SW480 (cell line): ENCODE results near the gene IGFBP2.

Experiments used
- DNase-seq: peaks from one replicate; pipeline ENCODE4 v3.0.0-alpha.2; 2016; ENCODE audit warnings: low spot score

Gene IGFBP2

GRCh38 chr2:216663846-216664245 lies 30.6 kb downstream of the IGFBP2 start:
- no peak for DNase-seq

- no peak for DNase-seq
These were observed 31.4 kb downstream of the IGFBP2 start for GRCh38 chr2:216664593-216665034.

DNA sequence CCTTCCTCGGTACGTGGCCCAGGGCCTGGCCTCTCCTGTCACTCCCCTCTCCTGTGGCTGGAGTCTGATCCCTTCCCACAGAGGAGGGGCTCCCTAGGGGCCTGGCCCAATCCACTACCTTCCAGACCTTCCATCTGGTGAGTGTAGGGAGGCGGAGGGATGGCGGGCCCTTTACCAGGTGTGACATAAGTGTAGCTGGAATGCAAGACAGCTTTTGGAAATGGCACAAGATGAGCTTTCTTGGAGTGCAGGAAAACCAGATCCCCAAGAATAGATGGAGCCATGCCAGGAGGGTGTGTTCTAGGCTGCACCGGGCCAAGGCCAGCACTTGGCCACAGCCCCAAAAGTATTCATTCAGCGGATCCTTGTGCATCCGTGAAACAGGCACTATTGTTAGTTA lies 32.0 kb downstream of the IGFBP2 start:
- DNase-seq = no peak

DNA sequence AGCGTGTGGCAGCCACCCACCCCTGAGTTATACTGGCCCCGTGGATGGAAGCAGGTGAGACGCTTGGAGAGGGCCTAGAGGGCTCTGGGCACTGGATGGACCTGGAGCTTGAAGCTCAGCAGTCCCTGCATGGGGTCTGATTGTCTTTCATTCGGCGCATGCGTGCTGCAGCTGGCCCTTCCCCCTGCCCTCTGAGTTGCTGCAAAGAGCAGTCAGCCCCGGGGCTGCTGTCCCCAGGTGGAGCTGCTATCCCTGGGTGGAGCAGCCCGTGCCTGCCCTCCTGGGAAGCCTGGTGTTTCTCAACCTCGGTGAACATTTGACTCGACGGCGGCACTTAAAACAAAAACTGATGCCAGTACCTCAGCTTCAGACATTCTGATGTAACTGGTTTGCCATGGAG lies 32.5 kb downstream of the IGFBP2 start:
- DNase-seq = no peak

GRCh38 chr2:216666461-216667233 lies 33.4 kb downstream of the IGFBP2 start:
- peak; percentile 64 for DNase-seq

DNA sequence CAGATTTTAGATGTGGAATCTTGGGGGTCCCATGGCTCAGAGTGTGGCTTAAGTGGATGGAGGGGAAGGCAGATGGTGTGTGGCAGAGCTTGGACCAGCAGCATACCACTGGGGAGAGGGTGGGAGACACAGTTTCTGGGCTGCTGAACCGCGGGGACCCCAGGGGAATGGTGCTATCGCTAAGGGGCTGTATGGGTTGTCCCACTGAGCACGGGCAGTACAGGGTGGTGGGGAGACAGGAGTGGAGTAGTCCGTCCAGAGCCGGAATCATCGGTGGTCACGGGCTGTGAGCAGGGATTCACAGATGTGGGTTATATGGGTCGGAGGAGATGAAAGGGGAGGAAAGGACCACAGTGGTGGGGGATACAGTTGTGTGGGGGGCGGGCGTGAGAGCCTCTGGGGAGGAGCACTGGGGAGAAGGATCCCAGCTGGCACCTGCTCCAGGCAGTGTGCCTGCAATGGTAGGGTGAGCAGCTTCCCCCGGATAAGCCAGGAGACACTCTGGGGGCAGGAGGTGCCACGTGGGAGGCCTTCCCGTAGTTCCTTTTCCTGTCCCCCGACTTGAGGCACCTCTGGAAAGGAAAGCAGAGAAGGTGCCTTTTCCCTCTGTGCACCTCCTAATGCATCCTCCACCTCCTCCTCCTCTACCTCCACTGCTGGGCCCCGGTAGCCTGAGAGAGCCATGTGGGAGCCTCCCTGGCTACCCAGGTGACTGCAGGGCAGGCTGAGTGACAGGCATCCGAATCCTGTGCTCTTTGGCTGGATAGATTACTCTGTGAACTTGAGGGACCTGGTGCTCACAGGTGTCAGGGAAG lies 37.3 kb downstream of the IGFBP2 start:
- no peak for DNase-seq

DNA sequence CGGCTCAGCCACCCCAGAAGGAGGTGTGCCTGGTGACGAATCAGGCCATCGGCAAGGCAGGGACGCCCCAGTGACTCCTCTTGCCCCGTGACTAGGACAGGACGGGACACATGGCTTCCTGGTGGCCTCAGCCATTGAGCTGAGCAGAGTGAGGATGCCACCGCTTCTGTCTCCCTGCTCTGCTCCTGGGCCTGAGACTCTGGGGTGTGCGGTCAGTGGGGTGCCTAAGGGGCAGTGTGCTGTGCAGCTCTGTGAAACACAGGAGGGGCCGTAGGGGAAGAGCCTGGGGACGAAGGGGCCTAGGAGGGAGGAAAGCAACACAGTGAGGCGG lies 37.8 kb downstream of the IGFBP2 start:
- DNase-seq = no peak

DNA sequence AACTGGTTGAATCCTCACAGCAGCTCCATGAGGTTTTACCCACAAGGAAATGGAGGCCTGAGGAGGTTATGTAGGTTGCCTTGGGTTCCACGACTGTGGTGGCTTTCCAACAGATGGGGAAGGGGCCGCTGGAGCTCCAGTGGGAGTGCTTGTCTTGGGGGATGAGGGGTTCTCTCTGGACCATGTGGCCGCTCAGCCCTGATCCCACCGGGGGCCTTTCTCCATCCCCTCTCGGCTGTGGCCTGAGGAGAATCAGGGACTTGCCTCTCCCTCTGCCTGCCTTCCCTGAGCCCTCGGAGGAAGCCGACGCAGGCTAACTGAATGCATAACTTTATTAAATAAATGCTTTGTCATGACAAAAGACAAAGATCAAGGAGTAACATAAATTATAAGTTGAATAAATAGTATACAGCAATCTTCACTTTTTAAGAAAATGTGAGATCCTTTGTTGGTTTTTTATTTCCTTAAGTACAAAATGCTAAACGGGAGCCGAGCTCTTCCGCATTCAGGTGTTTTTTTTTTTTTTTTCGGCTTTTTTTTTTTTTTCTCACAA lies 38.6 kb downstream of the IGFBP2 start:
- no peak for DNase-seq

- no peak for DNase-seq
These were observed 39.2 kb downstream of the IGFBP2 start for GRCh38 chr2:216672466-216672865.

DNA sequence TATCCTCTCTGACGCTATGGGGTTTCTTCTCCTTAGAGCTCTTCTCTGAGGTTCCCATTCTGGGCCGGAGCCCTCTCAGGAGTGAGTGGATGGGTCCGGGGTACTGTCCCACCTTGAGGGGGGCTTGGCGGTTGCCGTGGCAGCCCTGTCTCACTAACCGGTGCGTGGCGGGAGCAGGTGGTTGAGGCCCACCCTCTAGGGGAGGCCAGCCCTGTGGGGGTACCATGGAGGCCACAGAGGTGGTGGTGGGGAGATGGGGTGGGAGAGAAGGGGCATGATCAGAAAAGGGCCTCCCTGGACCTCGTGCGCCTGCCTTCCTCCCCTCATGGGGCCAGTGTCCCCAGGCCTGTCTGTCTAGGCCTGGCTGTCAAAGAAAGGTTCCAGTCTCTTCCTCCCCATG lies 39.8 kb downstream of the IGFBP2 start:
- no peak for DNase-seq

- no peak for DNase-seq
These were observed 40.4 kb downstream of the IGFBP2 start for GRCh38 chr2:216673609-216674008.

DNA sequence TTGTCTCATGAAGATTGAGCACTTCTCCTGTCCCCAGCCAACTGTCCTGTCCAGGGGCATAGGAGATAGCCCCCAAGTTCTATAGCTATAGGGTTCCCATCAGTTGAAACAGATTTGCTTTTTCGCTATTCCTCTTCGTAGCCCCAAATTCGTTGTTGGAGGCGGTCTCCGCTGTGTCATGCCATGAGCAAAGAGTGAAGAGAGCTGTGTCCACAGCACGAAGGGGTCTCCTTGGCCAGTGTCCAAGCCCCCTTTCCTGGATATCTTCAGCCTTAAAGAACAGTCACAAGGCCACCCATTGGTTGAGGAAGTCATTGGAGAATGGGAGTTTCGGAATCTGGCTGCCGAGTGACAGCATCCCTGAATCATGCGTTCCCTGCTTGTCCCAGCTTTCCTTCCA lies 41.2 kb downstream of the IGFBP2 start:
- DNase-seq = no peak

GRCh38 chr2:216676630-216677029 lies 43.4 kb downstream of the IGFBP2 start:
- no peak for DNase-seq

- DNase-seq = no peak
These were observed 44.3 kb downstream of the IGFBP2 start for GRCh38 chr2:216677439-216678097.

GRCh38 chr2:216678098-216678465 lies 44.9 kb downstream of the IGFBP2 start:
- DNase-seq = no peak

DNA sequence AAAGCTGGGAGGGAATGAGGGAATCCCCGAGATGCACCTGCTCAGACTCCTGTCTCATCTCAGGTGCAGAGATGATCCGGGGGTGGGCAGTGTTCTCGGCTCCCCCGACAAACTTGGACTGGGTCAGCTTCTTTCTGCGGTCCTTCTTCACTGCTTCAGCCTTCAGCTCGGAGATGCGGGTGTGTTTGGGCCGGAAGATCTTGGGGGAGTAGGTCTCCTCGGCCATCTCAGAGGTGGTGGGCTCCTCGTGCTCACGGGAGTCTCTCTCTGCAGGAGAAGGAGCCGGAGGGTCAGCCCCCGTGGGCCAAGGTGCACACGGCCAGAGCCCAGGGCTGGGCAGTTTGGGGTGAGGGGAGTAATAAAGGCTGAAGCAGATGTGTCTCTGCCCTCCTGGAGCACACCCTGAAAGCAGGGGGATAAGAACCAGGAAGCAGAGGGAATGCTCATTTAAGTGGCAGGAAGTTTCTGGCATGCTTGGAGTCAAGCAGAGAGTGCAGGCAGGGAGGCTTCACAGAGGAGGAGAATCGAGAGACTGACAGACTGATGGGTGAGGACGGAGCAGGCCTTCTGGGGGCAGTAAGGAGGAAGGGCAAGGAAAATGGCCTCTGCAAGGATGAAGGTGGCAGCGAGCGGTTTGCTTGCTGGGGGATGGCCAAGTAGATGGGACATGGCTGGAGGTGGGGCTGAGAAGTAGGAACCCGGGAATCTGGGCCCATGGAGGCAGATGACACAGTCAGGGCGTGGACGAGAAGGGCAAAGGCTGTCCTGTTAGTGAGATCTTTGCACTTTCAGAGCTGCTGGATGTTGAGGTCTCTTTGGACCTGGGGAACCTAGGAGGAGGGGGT lies 45.8 kb downstream of the IGFBP2 start:
- DNase-seq = no peak

- no peak for DNase-seq
These were observed 46.4 kb downstream of the IGFBP2 start for GRCh38 chr2:216679658-216680024.

GRCh38 chr2:216680951-216681629 lies 47.9 kb downstream of the IGFBP2 start:
- no peak for DNase-seq

DNA sequence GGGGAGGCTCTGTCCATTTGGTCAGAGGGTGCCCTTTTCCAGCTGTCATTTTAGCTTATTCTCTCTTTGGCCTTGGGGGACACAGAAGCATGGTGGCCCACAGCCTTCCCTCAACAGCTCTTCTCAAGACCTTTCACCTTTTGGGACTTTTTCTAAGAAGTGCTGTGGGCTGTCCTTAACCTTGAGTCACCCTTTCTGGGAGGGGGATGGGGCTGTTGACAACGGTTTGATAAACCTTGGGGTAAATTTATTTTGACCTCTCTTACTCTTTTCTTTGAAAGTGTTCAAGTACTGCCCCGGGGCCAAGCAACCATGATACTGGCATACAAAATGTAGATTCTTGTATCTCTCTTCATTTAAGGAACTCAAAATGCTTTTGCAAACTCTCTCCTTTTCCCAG lies 48.5 kb downstream of the IGFBP2 start:
- DNase-seq = no peak

DNA sequence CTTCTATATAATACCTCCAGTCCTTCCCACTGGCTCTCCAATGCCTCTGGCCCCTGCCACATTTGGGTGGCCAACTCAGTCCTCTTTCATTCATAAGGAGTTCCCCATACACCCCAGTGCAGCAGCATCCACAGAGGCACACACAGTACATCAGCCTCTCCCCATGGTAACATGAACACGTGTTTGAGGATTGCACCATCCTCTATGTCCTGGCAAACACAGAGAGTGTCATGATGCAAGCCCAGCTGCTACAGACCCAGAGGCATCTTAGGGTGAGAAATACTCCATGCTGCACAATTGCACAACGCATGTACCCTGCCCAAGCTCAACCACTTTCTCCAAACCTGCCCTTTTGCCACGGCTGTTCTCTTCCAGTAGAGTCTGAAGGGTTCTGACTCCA lies 50.6 kb downstream of the IGFBP2 start:
- DNase-seq = no peak

- DNase-seq = no peak
These were observed 52.2 kb downstream of the IGFBP2 start for GRCh38 chr2:216685327-216685875.
